Embryonic facial prominence (tissue), 1 donor: ENCODE data around the gene STEAP3.

Experiments
- DNase-seq: peaks from one replicate; pipeline ENCODE4 v3.0.0-alpha.2; 2016; ENCODE audit errors: extremely low spot score

The STEAP3 gene

DNA sequence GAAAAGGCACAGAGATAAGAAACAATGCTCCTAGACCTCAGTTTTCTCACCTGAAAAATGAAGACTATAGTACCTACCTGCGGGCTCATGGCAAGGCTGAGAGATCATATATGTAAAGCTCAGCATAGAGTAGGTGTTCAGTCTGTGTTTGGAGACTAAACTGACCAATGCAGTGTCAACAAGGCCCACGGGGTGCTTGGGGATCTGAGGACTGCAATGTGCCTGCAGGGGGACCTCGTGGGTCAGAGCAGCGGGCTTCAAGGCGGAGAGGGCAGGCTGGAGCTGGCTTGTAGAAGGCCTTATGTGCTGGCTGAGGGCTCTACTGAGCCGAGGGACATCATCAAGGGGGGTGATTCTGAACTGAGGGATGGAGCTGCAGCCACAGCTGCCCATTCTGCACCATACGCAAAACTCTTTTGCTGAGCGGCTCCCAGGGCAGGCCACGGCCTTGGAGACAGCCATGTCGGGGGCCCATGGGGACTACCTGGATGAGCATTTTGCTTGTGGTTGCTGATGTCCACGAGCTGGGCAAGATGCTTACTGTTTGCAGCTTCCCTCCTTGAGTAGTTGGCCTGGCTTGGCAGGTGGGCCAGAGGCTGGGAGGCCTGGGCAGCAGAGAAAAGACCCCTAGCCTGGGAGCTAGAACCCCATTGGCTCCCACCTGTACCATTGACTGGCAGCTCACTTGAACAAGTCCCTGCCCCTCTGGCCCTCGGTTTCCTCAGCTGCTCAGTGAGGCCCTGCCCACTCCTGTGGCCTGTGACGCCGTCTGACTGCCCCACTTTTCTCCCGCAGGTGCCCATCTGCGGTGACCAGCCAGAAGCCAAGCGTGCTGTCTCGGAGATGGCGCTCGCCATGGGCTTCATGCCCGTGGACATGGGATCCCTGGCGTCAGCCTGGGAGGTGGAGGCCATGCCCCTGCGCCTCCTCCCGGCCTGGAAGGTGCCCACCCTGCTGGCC, 23.5 kb downstream of the STEAP3 start:
- no peak for DNase-seq

DNA sequence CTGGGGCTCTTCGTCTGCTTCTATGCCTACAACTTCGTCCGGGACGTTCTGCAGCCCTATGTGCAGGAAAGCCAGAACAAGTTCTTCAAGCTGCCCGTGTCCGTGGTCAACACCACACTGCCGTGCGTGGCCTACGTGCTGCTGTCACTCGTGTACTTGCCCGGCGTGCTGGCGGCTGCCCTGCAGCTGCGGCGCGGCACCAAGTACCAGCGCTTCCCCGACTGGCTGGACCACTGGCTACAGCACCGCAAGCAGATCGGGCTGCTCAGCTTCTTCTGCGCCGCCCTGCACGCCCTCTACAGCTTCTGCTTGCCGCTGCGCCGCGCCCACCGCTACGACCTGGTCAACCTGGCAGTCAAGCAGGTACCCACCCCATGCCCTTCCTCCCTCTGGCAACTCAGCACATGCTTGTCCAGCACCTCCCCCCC, 24.2 kb downstream of the STEAP3 start:
- no peak for DNase-seq

DNA sequence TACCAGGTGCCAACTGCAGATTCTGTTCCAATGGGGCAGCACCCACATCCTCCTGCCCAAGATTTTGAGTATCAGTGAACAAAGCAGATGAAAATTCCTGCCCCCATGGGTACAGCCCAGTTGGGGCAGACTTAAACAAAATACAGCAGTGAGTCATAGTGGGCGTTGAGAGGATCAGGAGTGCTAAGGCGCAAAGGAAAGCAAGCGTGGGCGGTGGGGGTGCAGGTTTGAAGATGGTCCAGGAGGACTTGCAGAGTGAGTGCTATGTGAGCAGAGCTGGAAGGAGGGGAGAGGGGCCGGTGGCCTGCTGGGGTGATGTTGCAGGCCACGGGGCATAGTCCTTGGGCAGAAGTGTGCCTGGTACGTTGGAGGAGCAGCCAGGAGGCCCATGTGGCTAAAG, 24.7 kb downstream of the STEAP3 start:
- no peak for DNase-seq

DNA sequence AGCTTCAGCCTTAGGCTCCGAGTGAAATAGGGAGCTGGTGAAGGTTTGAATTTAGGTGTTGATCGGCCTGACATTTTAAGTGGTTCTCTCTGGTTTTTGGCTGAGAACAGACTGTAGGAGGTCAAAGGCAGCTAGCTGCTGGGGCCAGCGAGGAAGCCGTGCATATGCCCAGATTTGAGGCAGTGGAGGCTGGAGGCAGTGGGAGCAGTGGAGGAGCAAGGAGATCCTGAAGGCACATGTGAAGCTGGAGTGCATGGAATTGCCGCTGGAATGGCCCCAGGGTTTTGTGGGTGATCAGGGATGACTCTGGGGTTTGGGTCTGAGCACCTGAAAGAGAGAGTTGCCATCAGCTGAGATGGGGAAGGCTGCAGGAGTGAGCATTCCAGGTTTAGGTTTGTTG, 25.1 kb downstream of the STEAP3 start:
- no peak for DNase-seq

DNA sequence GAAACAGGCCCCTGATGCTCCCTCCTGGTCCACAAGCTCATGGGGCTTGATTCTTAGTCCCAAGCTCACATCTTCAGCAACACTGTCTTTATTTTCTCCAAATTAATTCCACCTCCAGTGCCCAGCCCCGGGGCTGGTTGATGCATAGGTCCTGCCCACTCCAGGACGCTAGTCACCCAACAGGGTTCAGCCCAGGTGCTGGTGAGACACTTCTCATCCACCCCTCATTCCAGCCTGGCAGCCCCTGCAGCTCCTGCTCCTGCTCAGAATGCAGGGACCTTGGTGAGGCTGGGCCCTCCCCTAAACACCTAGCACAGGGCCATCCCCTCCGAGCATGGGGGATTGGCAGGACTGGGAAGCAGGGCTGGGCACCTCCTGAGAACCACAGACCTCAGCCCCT, 25.7 kb downstream of the STEAP3 start:
- DNase-seq = no peak

DNA sequence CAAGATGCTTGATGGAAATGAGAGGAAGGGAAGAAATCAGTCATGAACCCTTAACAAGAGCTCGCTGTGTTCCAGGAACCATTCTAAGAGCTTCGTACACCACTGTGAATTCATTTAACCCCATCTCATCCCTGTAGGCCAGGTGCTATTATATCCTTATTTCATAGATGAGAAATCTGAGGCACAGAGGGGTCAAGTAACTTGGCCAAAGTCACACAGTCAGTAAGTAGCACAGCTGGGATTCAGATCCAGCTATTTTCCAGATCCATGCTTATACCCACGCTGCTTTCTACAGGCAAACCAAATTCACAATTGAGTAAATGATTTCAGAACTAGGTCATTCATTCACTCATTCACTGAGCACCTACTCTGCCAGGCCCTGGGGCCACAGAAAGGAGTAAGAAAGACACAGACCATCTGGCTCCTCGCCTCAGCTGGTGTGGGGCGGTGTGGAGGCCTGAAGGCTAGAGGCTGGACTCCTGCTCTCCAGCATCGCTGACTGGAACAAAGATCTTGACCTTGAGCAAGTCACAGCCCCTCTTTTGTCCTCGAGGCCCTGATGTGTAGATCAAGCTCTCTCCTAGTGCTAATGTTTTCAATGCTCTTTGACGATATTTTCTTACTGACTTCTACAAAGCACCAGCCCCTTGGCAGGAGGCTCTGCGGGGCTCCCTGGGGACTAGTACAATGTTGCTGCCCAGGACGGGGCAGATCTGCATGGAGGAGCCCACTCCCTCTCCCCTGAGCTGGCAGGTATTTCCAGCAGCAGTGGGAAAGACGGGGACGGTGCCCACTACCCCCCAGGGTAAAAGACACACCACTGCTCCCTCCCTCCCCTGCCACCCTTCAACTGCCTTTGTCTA, 26.5 kb downstream of the STEAP3 start:
- DNase-seq = no peak

DNA sequence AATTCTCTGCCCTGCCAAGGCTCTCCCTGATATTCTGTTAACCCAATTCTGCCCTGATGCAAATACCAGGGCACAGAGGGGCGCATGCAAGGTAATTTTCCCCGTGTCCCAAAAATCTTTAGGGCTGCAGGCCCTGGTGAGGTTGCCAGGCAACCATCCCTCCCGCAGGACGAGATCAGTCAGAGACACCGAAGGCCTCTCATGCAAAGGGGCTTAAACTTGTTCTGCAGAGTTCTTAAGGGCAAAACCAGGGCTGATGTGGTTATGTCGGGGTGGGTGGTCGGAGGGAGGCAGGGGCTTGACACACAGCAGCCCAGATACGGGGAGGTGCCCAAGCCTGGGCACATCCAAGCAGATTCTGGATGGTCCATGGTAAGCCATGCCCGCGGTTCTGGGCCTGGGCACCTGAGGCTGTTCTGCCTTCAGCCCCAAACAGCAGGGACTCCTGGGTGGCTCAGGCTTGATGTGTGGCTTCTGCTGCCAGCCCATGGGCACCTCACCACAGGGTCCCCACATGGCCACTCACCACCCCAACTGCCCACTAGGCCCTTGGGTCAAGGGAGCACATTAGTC, 27.2 kb downstream of the STEAP3 start:
- no peak for DNase-seq

DNA sequence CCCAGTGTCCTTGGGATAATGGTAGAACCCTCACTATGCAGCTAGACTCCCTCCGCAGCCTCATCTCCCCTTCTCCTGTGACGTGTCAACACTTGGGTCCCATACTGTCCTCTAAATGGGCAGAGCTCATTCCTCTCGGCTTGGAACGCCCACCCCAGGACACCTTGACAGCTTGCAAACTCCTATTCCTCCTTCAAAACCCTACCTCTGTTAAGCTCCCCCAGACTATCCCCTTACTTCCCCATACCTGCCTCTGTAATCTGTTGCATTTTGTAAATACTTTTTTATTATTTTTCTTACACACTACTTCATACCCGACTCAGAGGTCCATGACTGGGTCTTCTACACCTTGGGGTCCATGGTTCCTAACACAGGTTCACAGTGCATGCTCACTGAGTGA, 28.0 kb downstream of the STEAP3 start:
- no peak for DNase-seq

DNA sequence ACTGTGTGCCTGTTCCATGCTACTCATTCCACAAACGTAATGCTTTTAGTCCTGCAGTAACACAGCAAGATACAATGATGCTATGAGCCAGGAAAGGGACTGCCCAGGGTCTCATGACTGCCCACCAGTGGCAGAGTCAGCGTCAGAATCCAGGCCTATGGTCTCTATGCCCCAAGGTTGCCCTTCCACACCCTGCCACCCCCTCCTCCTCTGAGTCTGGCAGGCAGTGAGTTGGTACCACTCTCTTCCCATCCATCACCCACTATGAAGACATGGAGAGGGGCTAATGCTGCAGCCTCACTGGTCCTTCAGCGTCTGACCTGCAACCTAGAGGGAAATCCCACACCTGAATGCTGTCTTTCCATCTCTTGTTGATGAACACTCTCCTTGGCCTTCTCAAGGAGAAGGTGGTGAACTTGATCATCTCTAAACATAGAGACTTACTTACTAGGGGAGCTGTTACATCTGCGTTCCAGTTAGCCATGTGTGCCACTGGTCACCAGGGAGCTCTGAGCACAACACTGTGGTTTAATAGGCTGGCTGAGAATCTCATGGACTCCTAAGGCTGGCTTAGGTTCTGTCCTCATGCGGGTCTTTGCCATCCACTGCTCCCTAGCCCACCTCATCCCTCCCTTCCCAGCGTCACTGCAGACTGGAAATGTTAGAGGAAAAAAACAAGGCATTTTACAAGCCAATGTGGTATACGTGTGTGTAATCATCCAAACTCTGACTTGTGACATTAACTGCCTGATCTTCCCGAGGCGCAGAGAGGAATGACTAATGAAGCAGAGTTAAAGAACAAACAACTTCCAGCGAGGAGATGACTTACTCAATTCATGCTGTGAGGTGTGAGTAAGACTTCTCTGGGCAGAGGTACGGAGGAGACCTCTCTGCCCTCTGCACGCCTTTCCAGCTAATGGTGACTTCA, 28.8 kb downstream of the STEAP3 start:
- no peak for DNase-seq

DNA sequence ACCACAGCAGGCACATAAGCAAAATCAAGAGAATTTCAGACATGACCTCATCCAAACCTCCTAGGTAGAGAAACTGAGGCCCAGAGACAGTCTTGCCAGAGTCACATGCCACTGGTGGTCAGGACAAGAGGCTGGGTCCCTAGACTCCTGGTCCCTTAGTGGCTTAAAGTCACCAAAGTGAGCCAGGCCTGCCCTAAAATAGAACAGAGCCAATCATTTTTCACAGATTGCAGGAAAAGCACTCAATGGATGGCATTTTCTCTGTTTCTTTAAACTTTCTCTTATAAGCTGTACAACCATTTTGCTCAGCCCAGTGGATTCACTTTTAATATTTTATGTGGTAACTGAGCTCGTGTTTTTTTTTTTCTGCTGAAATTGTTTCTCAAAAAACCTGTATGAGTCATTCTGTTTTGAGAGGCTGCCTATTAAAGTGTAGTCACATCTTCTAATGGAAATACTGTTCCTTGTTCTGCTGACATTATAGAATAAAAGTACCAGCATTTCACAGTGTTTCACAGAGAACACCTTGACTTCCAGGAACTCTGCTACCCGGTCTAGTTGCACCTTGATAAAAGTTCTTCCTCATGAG, 29.6 kb downstream of the STEAP3 start:
- DNase-seq = no peak

DNA sequence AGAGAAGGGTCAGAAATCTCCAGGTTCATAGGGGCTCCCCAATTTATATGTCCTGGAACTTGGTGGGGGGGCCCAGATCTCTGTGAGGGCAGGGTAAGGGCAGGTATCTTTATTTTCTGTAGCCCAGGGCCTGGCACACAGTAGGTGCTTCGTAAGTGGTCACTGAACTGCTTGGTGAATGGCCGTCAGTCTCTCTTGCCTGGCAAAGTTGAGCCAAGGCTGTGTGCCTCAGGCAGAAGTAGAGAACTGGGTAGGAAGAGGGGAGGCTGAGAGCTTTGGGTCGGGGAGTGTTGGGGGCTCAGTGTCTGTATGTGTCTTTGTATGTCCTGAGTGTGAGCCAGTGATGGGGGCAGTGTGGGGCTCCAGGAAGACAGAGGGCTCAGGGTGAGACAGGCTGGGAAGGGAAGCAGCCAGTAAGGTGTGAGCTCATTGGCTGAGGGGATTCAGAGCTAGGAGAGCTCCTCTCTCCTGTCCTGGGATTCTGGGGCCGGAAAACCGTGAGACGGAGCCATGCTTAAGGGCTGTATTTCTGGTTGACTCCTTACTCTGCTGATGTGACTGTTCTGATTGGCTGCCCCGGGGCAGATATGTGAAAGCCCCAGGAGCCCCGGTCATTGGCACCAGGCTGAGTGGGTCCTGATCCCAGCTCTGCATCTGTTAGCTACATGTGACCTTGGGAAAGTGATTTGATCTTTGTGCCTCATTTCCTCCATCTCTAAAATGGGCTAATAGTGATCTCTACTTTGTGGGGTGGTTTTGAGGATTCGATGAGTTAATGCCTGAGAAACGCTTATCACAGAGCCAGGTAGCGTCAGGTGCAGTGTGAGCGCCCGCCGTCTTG, 30.3 kb downstream of the STEAP3 start:
- no peak for DNase-seq

DNA sequence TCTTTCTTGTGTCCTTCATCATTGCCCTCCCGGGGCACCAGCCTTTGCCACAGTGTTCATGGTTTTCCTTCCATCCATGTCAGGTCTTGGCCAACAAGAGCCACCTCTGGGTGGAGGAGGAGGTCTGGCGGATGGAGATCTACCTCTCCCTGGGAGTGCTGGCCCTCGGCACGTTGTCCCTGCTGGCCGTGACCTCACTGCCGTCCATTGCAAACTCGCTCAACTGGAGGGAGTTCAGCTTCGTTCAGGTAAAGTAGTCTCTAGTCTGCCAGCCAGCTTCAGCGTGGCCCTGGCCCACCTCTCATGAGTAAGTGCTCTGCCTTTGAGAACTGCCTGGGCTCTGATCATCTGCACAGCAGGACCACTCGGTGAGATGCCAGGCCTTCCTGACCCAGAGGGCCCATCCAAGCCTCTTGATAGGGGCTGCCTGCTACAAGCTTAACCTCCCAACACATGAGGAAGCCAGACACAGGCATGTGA, 31.0 kb downstream of the STEAP3 start:
- DNase-seq = no peak

DNA sequence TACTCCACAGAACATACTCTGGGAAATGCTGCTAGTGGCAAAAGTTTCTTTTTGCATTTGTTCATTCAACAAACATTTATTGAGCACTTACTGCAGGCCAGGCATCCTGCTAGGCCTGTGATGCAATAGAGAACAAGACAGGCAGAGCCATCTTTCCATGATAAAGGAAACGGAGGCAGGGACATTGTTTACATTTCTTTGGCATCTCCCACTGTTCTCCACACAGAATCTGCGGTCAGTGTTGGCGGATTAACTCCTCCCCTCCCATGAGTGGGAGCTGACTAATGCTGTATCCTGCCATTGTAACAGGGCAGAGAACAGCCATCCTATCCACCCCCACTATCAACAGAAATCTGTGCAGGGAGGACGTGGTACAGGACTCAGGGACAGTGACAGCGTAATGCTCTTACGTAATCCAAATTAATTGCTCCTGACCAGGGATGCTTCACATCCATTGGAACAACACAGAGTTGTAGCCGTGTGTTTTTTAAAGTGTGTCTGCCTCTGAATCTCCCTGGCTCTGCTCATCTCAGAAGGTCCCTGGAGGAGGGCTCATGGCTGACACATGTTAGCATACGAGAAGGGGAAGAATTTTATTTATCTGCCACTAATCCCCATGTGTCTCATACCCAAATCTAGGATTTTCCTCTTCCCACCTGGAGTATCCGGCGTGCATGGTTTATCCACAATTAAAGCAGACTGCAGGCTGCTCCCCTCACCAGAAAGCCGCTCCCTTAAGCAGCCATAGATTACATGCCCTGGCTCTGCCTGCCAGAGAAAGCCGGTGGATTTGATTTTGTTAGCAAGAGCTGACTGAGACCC, 32.3 kb downstream of the STEAP3 start:
- DNase-seq = no peak

DNA sequence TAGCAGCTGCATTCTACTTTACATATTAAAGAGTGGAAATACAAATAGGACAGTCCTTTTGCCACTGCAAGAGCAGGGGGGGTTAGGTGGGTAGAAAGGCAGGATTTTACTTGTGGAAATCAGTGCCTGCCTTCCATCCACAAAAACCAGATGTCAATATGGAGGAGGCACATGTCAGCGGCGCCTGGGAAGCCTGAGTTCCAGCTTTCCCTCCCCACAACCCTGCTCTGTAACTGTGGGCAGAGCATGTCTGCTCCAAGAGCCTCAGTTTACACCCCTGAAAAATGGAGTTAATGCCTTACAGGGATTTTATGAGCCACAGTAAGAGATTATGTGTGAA, 32.9 kb downstream of the STEAP3 start:
- no peak for DNase-seq

DNA sequence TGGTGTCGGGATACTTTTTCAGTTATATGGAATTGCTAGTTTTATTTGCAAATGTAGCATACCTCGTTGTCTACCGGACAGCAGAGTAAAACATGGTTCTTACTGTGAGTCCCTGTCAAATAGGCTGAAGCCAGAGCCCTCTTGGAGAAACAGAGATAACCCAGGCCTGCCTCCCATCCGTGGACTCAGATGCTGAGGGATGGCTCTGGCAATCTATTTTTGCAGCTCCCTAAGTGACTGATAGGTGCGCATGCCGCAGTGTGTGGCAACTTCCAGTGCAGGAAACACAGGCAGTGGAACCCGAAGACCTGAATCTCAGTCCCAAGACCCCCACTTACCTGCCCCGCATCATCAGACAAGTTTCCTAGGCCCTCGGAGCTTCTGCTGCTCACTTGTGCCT, 33.6 kb downstream of the STEAP3 start:
- no peak for DNase-seq

DNA sequence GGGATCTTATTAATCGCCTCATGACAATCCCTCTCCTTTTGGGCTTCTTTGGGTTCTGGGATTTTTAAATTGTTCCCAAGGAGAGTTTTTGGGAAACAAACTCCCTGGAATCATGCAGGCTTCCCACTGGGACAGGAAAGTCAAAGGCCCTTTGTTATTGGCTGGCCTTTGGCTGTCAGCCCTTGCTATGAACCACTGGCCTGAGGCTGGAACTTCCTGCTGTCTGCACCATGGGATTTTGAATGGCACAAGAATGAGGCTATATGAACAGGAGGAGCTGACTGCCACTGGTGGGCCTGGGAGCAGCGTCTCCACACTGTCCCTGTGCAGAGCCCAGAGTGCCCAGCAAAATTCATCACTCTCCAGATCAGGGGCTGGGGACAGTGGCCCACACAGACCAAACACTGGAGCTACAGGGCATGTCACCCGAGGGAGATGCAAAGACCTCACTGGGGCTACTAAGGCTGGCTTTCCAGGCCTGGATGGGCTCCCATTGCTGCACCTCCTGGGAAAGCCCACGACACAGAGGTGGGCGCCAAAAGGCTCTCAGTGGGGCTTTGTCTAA, 35.7 kb downstream of the STEAP3 start:
- no peak for DNase-seq

DNA sequence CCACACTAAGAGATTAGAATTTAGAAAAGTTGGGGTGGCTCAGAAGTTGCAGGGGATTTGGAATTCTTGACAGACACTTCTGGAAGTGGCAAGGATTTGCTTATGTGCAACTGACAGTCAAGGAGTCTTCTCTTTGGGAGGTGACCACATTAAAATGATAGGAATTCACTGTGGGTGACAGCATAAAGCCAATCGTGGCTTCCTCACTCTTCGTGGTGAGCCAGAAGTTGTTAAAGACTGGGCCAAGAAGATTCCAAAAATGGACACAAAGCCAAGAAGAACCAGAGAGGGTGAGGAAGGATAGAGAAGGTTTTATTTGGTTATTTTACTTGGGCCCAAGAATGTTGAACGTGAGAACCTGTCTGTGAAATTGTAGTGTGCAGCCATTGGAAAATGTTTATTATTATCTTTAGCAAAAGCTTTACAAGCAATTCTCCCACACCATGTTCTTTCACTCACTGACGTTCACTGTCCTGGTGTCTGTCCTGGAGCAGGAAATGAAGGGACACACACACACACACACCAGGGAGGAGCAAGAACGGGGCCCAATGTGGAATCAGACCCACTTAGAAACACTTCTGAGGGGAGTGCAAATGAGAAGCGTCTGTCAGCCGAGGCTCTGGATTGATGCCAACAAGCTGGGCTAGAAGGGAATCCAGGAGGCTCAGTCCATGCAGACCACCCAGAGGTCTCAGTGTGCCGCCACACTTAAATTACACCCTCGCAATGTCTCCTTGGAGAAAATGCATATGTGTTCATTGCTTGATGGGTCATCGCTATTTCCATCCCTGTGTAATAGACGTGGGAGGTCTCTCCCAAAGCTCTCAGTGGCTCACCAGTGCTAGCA, 37.2 kb downstream of the STEAP3 start:
- no peak for DNase-seq
